Measurements from ENCODE around the gene RPS19BP1.
A peak's percentile ranks its signal among the peaks of the same experiment; 100 is the strongest.
"Not testable (repeated sequence)": the region's sequence is repeated elsewhere in the genome, so short reads cannot be mapped to it uniquely, and the experiment has no call there.

Gene RPS19BP1

GRCh38 chr22:39524089-39524752 lies 8.3 kb downstream of the RPS19BP1 start:
- peaks cover 27% of the 10 kb centered on the region for H3K36me3 ChIP-seq (ENCODE audit: control insufficient read depth, insufficient read depth, low read length)
- peak overlapping the region; percentile 51 for H3K4me3 ChIP-seq (ENCODE audit: low read length)
- peaks cover 21% of the 10 kb centered on the region for H3K4me1 ChIP-seq (ENCODE audit: control insufficient read depth, insufficient read depth, low read length)
- H3K27me3 ChIP-seq (ENCODE audit: control insufficient read depth, insufficient read depth, low read length), result no peaks in the 10 kb centered on the region
- H3K9ac ChIP-seq (ENCODE audit: low read length), result no peak overlapping the region
- peak overlapping the region; percentile 60 for H3K27ac ChIP-seq (ENCODE audit: low read depth, low read length)

GRCh38 chr22:39522567-39523300 lies 9.8 kb downstream of the RPS19BP1 start:
- H3K9ac ChIP-seq (ENCODE audit: low read length), result peak overlapping the region; percentile 27
- H3K27me3 ChIP-seq (ENCODE audit: control insufficient read depth, insufficient read depth, low read length), result no peaks in the 10 kb centered on the region
- H3K27ac ChIP-seq (ENCODE audit: low read depth, low read length), result peak overlapping the region; percentile 100
- peak overlapping the region; percentile 88 for H3K4me3 ChIP-seq (ENCODE audit: low read length)
- H3K4me1 ChIP-seq (ENCODE audit: control insufficient read depth, insufficient read depth, low read length), result peaks cover 21% of the 10 kb centered on the region
- peaks cover 27% of the 10 kb centered on the region for H3K36me3 ChIP-seq (ENCODE audit: control insufficient read depth, insufficient read depth, low read length)

- Histone ChIP-seq H3K4me3 (ENCODE audit: low read length) (peak overlapping the region; percentile 88), H3K27ac (ENCODE audit: low read depth, low read length) (peak overlapping the region; percentile 100), H3K36me3 (ENCODE audit: control insufficient read depth, insufficient read depth, low read length) (peaks cover 27% of the 10 kb centered on the region), H3K9ac (ENCODE audit: low read length) (peak overlapping the region; percentile 71), H3K4me1 (ENCODE audit: control insufficient read depth, insufficient read depth, low read length) (peaks cover 21% of the 10 kb centered on the region)
- H3K27me3 ChIP-seq (ENCODE audit: control insufficient read depth, insufficient read depth, low read length), result not testable (repeated sequence)
Observed at GRCh38 chr22:39522091-39522490, 10.5 kb downstream of the RPS19BP1 start.

- Histone ChIP-seq H3K4me3 (ENCODE audit: low read length) (peak overlapping the region; percentile 88), H3K9ac (ENCODE audit: low read length) (peak overlapping the region; percentile 80), H3K4me1 (ENCODE audit: control insufficient read depth, insufficient read depth, low read length) (peaks cover 21% of the 10 kb centered on the region), H3K27ac (ENCODE audit: low read depth, low read length) (peak overlapping the region; percentile 100), H3K36me3 (ENCODE audit: control insufficient read depth, insufficient read depth, low read length) (peaks cover 27% of the 10 kb centered on the region)
- H3K27me3 ChIP-seq (ENCODE audit: control insufficient read depth, insufficient read depth, low read length), result not testable (repeated sequence)
Observed at GRCh38 chr22:39521106-39521885, 11.3 kb downstream of the RPS19BP1 start.

- peaks cover 27% of the 10 kb centered on the region for H3K36me3 ChIP-seq (ENCODE audit: control insufficient read depth, insufficient read depth, low read length)
- peak within 1 kb of the TSS; percentile 100 for H3K9ac ChIP-seq (ENCODE audit: low read length)
- H3K4me1 ChIP-seq (ENCODE audit: control insufficient read depth, insufficient read depth, low read length), result peaks cover 21% of the 10 kb centered on the region
- peak within 1 kb of the TSS; percentile 88 for H3K4me3 ChIP-seq (ENCODE audit: low read length)
- peak within 1 kb of the TSS; percentile 100 for H3K27ac ChIP-seq (ENCODE audit: low read depth, low read length)
- H3K27me3 ChIP-seq (ENCODE audit: control insufficient read depth, insufficient read depth, low read length), result no peaks in the 10 kb centered on the region
Observed at GRCh38 chr22:39520226-39521105, 12.1 kb downstream of the RPS19BP1 start, which contains the start of gene ATF4. Gene ATF4, plus strand, starts transcription at chr22:39520562. Its CDS starts 884 bp downstream, at chr22:39521446.

GRCh38 chr22:39519681-39520225 lies 12.8 kb downstream of the RPS19BP1 start:
- peak overlapping the region; percentile 100 for H3K27ac ChIP-seq (ENCODE audit: low read depth, low read length)
- H3K4me1 ChIP-seq (ENCODE audit: control insufficient read depth, insufficient read depth, low read length), result peaks cover 21% of the 10 kb centered on the region
- H3K9ac ChIP-seq (ENCODE audit: low read length), result peak overlapping the region; percentile 79
- peaks cover 33% of the 10 kb centered on the region for H3K36me3 ChIP-seq (ENCODE audit: control insufficient read depth, insufficient read depth, low read length)
- no peaks in the 10 kb centered on the region for H3K27me3 ChIP-seq (ENCODE audit: control insufficient read depth, insufficient read depth, low read length)
- H3K4me3 ChIP-seq (ENCODE audit: low read length), result peak overlapping the region; percentile 88

- peak overlapping the region; percentile 79 for H3K9ac ChIP-seq (ENCODE audit: low read length)
- H3K4me3 ChIP-seq (ENCODE audit: low read length), result peak overlapping the region; percentile 88
- no peaks in the 10 kb centered on the region for H3K27me3 ChIP-seq (ENCODE audit: control insufficient read depth, insufficient read depth, low read length)
- peak overlapping the region; percentile 100 for H3K27ac ChIP-seq (ENCODE audit: low read depth, low read length)
- peaks cover 34% of the 10 kb centered on the region for H3K36me3 ChIP-seq (ENCODE audit: control insufficient read depth, insufficient read depth, low read length)
- peaks cover 16% of the 10 kb centered on the region for H3K4me1 ChIP-seq (ENCODE audit: control insufficient read depth, insufficient read depth, low read length)
Observed at GRCh38 chr22:39518996-39519680, 13.4 kb downstream of the RPS19BP1 start.

- no peak overlapping the region for H3K4me3 ChIP-seq (ENCODE audit: low read length)
- no peaks in the 10 kb centered on the region for H3K27me3 ChIP-seq (ENCODE audit: control insufficient read depth, insufficient read depth, low read length)
- H3K4me1 ChIP-seq (ENCODE audit: control insufficient read depth, insufficient read depth, low read length), result peaks cover 13% of the 10 kb centered on the region
- H3K9ac ChIP-seq (ENCODE audit: low read length), result no peak overlapping the region
- H3K36me3 ChIP-seq (ENCODE audit: control insufficient read depth, insufficient read depth, low read length), result peaks cover 41% of the 10 kb centered on the region
- H3K27ac ChIP-seq (ENCODE audit: low read depth, low read length), result peak overlapping the region; percentile 100
Observed at GRCh38 chr22:39518144-39518786, 14.3 kb downstream of the RPS19BP1 start.

GRCh38 chr22:39517470-39517869 lies 15.1 kb downstream of the RPS19BP1 start:
- Histone ChIP-seq H3K4me1 (ENCODE audit: control insufficient read depth, insufficient read depth, low read length) (peaks cover 8% of the 10 kb centered on the region), H3K4me3 (ENCODE audit: low read length) (no peak overlapping the region), H3K27me3 (ENCODE audit: control insufficient read depth, insufficient read depth, low read length) (no peaks in the 10 kb centered on the region), H3K27ac (ENCODE audit: low read depth, low read length) (no peak overlapping the region), H3K9ac (ENCODE audit: low read length) (no peak overlapping the region), H3K36me3 (ENCODE audit: control insufficient read depth, insufficient read depth, low read length) (peaks cover 33% of the 10 kb centered on the region)

- H3K27ac ChIP-seq (ENCODE audit: low read depth, low read length), result no peak overlapping the region
- H3K4me3 ChIP-seq (ENCODE audit: low read length), result no peak overlapping the region
- peaks cover 35% of the 10 kb centered on the region for H3K36me3 ChIP-seq (ENCODE audit: control insufficient read depth, insufficient read depth, low read length)
- no peaks in the 10 kb centered on the region for H3K27me3 ChIP-seq (ENCODE audit: control insufficient read depth, insufficient read depth, low read length)
- no peak overlapping the region for H3K9ac ChIP-seq (ENCODE audit: low read length)
- peaks cover 8% of the 10 kb centered on the region for H3K4me1 ChIP-seq (ENCODE audit: control insufficient read depth, insufficient read depth, low read length)
Observed at GRCh38 chr22:39515266-39516050, 17.1 kb downstream of the RPS19BP1 start.

Data from rectal smooth muscle tissue (tissue), 1 donor.